HG02840 (cell line): ENCODE measurements around the gene DIO3.

Experiments
- ATAC-seq: cut with Tn5 transposase; IDR thresholded peaks from one replicate; pipeline ENCODE4 v1.9.1; 2021; ENCODE audit warnings: mild to moderate bottlenecking, moderate library complexity, moderate number of reproducible peaks; ENCODE audit not compliant: unreplicated experiment, low FRiP score

DIO3 gene

GRCh38 chr14:101578489-101578888 lies 17.2 kb downstream of the DIO3 start:
- ATAC-seq: no peak

- no peak for ATAC-seq
Observed at GRCh38 chr14:101579372-101580080, 18.2 kb downstream of the DIO3 start.

GRCh38 chr14:101581806-101582205 lies 20.5 kb downstream of the DIO3 start:
- no peak for ATAC-seq

- ATAC-seq: no peak
Observed at GRCh38 chr14:101582294-101582693, 21.0 kb downstream of the DIO3 start.

DNA sequence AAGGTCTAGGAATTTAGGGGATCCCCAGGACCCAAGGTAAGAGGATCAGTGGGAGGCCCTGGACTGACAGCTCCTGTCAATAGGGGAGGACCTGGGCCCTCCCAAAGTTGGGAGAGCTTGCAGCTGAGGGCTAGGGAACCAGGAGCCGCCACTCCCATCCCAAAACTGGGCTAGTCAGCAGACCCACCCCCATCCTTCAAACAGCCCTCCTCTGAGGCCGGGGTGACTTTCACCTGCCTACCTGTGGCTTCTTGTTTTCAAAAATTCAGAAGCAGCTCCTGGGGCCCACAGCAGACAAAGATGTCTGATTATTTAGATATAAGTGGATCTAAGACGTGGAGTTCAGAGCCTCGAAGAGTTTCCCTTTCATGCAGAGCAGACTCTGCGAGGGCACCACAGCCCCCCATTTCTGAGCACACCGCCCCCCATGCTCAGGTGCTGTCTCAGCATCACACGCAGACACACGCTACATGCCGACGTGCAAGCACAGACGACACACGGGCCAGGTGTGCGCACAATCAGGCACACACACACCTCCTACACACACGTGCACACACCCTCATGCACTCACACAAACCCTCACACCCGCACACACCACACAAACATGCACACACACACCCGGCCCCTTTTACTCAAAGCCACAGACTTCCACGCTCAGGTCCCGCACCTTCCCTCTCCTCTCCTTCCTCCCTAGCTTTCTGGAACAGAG lies 21.9 kb downstream of the DIO3 start:
- no peak for ATAC-seq

GRCh38 chr14:101583715-101584054 lies 22.4 kb downstream of the DIO3 start:
- no peak for ATAC-seq

DNA sequence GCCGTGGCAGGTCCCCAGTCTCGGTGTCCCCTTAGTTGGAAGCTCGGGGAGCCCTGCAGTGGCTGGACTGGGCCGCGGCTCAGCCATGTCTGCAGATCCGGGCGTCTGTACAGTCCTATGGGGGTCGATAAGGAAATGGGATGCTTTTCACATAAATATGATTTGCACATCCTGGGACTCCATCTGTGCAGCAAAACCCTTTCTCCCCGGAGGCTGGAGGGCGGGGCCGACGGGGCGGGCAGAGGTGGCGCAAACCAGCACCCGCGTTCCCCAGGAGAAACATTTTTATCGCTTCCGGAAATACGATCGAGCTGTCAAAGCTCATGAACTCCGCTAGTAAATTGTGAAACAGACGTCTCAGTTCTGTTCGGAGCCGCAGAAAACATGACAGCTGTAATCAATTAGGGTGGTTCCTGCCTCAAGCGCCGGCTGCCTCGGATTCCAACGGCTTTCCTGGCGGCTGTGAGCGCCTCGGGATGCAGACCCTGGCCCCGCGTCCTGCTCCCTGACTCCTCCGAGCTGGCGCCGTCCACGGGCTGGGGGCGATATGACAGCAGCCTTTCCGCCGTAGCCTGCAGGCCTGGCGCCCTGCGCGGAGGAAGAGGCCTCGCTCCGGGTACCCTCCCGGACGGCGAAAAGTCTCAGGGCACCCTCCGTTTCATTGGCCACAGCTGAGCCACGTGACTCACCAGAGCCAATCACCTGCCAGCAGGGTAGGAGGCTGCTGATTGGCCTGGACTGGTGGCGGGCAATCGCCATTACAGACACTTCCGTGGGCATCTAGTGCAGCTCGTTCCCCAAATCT lies 23.0 kb downstream of the DIO3 start:
- no peak for ATAC-seq

DNA sequence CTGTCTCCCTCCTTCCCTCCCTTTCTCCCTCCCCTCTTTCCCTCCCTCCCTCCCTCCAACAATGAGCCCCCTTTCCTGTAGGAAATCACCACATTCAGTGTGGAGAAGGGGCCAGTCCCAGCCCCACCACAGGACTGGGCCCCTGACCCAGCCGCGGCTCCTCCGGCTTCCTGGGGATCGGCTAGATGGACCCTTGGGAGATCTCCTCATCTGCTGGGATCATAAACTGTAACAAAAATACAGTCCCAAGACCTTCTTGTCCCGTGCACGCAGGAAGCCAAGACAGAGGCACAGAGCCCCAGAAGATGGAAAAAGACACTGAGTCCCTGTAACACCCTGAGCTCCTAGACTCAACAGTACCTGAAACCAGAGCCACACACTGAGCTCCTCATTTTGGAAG lies 23.9 kb downstream of the DIO3 start:
- no peak for ATAC-seq

DNA sequence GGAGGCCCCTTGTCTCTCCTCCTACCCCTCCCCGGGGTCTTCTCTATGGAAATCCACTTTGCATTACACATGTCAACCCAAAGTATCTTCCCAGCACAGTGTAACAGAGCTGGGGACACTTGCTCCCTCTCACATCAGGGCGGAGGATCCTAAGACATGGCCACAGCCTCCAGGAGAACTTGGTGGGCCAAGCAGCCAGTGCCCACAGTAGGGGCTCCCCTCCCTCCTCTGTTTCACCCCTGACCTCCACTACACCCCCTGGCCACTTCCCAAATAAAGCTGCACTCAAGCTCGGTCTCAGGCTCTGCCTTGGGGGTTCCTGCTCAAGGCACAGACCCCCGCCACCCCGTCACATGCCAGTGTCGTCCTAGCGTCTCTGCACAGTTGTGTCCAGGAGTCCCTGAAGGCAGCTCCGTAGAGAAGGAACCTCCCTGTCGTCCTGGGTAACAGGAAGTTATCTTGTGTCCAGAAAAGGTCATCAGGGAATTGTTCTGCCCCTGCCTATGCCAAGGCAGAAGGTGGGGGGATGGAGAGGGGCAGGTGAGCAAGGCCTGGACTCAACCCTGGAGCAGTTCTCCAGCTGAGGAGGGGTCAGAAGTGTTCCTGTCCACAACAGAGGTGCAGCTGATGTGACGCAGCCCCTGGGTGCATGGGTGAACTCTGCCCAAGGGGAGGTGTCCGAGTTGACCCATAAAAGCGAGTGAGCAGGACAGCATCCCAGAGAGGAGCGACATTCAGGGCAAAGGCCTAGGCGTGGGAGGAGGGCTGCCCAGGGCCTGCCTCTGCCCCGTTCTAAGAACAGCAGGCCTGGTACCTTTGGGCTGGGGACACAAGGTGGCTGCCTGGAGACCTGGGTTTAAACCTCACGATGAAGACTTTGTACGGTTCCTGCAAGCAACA lies 25.5 kb downstream of the DIO3 start:
- no peak for ATAC-seq

DNA sequence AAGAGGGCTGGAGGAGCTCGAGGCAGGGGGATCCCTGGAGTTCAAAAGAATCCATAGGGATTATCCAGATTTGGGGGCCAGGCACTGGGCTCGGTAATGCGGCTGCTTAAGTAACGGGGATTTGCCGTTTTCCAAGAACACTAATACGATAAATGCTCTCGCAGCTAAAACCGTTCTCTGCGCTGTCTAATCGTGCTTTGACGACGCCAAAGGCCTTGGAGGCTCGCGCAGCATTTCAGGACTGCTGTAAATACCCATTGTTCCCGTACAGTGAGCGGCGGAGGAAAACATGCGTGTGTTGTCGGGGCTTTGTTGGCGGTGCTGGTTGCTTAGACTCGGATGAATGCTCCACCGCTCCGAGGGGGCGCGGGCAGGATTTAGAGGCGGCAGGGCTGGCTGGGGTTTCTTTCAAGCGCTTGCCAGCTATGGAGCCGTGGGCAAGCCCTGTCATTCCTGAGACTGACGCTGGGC lies 26.2 kb downstream of the DIO3 start:
- ATAC-seq: no peak

- ATAC-seq: no peak
Observed at GRCh38 chr14:101588286-101588975, 27.1 kb downstream of the DIO3 start.

DNA sequence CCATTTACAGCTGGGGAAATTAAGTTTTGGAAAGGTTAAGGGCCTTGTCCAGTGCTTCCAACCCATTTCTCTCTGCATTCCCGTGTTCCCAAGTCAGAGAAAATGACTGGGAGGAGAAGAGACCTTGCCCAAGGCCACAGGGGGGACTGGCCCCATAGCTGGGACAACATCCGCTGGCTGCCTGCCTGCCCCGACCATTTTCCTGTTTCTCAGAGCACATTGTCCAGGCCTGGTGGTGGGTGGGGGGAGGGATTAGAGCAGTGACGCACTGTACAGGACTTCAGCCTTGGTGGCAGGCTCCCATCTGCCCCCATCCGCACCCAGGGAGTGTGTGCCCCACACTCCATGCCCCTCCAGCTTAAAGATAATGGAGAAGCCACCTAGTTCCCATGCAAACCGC lies 27.7 kb downstream of the DIO3 start:
- ATAC-seq: no peak

DNA sequence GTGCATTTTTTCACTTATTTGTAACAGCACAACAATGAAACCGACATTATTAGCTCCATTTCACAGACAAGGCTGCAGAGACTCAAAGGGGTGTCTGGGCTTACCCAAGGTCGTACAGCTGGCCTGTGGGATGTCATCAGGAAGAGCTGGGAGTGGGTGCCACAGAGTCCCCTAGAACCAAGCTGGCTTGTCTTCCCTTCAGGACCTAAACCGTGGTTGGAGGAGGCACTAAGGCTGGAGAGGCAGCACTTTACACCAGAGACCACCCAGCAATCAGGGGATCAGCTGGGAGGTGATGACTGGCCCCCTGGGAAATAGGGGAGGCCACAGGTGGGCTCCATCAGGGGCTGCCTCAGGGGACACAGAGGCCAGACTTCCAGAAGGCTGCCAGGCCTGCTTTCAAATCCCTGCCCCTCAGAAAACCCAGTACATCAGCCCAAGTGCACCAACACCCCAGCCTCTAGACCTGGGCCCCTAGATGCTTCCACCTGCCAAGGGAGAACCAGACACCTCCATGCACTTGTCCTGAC lies 28.3 kb downstream of the DIO3 start:
- ATAC-seq: no peak

- no peak for ATAC-seq
Observed at GRCh38 chr14:101590062-101590461, 28.8 kb downstream of the DIO3 start.

DNA sequence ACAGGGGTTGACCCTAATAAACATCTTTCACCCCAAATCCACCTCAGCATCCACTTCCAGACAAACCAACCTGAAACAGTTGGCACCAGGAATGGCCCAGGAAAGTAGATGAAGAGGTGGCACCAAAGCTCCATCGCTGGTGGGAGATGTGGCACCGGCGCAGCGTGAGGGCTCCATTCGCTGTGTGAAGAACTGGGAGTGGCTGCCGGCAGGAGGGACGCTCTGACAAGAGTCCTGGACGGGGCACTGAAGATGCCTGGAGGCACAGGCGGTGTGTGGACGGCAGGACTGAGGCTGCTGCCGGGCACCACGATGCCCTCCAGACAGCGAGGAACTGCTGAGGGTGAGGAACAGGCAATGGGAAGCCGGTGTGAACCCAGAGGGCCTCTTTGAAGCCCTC lies 29.3 kb downstream of the DIO3 start:
- no peak for ATAC-seq

DNA sequence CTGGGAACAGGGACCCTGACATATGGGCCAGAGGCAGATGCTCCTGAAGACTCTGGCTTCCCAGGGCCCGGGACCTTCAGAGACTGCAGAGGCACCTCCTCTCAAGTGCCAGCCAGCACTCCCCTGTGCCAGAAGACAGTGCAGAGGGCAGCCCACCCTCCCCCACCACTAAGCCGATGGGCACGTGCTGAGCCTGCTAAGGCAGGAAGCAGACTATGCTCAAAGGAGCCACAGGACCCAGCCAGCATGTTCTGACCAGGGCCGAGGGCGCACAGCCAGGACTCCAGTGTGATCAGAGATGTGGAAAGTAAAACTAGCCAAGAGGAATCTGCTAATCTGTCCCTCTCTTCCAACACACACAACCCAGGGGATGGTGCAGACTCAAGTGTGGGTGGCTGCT lies 29.8 kb downstream of the DIO3 start:
- ATAC-seq: no peak

- ATAC-seq: no peak
Observed at GRCh38 chr14:101591582-101591981, 30.3 kb downstream of the DIO3 start.

DNA sequence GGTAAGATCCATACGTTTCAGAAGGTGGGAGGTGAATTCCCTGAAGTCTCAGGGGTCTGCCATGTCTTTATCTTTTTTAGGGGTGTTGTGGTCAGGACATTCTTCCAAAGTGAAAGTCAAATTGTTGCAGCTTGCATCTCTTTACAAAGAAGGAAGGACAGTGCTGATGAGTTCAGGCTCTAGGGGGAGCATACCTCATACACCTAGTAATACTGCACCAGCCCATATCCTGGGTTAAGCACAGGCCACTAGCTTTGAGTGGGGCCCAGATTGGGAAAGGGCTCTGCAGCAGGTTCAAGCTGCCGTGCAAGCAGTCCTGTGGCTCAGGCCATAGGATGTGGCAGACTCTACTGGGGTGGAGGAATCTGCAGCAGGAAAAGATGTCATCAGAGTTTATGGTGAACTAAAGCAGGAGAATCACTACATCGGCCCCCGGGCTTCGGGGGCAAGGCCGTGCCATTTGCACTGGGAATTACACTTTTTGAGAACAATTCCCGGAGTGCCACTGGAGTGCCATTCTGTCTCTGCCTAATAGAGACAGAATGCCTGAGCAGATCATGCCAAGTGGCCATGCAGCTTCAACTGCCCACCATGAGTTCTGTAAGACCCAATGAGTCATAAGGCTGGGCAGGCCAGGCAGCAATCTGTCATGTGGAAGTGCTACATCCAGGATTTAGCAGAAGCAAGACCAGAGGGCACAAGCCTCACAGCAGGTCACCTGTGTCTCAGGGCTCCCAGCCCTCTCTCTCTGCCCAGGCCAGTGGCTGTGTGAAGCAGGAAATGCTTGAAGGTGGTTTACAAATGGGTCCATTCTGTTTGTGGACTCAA lies 32.3 kb downstream of the DIO3 start:
- no peak for ATAC-seq
